GM19043 (cell line): Measurements from ENCODE around the gene DENND1B.
"Not testable (repeated sequence)": the region's sequence is repeated elsewhere in the genome, so short reads cannot be mapped to it uniquely, and the experiment has no call there.

Experiments
- ATAC-seq: cut with Tn5 transposase; IDR thresholded peaks from one replicate; pipeline ENCODE4 v1.9.1; 2021; ENCODE audit warnings: low read depth; ENCODE audit not compliant: unreplicated experiment

DENND1B gene

GRCh38 chr1:197745911-197746310 lies 29.4 kb downstream of the DENND1B start:
- ATAC-seq = no peak

- no peak for ATAC-seq
Observed at GRCh38 chr1:197744979-197745378, 30.3 kb downstream of the DENND1B start.

DNA sequence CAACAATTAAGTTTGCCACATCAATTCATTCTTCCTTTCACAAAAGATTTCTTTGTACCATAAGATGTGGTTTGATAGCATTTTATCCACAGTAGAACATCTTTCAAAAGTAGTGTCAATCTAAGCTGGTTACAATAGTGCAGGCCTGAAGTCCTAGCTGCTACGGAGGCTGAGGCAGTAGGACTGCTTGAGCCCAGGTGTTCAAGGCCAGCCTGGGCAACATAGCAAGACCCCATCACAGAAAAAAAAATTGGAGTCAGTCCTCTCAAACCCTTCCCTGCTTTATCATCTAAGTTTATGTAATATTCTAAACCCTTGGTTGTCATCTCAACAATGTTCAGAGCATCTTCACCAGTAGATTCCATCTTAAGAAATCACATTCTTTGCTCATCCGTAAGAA lies 31.7 kb downstream of the DENND1B start:
- no peak for ATAC-seq

GRCh38 chr1:197740992-197741391 lies 34.3 kb downstream of the DENND1B start:
- ATAC-seq = no peak

DNA sequence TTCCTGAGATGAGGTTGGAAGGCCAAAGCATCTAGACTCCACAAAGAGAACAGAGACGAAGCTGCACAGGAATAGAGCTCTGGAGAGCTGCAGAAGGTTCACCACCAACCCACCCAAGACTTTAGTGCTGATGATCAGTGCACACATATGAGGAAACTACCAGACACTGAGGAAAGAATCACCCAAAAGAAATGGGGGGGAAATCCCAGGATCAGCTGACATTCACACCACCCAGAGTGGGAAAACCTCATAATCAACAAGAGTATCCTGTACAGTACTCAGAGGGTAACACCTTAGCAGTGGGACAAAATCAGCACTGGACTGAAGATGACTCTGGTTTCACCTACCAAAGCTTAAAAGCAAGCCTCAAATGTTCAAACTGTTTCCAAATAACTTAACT lies 36.4 kb downstream of the DENND1B start:
- ATAC-seq = no peak

- ATAC-seq = no peak
Observed at GRCh38 chr1:197737916-197738315, 37.4 kb downstream of the DENND1B start.

GRCh38 chr1:197736685-197737084 lies 38.6 kb downstream of the DENND1B start:
- ATAC-seq = no peak

DNA sequence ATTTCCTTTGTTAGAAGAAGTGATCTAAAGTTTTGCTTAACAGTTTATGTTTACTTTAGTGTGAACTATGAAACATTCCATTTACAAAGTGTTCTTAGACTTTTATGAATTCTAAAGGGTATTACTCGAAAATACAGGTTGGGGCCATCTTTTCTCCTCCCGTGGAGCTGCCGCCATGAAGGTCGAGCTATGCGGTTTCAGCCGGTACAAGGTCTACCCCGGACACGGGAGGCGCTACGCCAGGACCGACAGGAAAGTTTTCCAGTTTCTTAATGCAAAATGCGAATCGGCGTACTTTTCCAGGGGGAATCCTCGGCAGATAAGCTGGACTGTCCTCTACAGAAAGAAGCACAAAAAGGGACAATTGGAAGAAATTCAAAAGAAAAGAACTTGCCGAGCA lies 39.8 kb downstream of the DENND1B start:
- ATAC-seq = no peak

- no peak for ATAC-seq
Observed at GRCh38 chr1:197733324-197733723, 42.0 kb downstream of the DENND1B start.

DNA sequence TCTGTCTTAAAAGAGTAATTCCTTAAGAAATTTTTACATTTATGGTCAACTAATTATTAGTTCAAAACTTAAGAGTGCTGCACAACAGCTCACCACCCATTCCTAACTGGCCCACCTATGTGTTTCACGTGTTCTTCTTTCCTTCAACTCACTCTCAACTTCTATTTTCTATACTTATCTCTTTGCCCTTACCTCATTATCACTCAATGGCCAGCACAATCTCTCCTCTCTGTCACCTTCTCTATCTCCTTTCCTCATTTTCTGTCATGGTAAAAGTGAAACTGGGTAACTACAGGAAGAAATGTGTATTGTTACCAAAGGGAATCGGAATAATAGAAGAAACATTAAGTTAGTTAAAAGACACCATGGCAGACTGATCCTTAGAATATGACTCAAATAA lies 43.1 kb downstream of the DENND1B start:
- ATAC-seq = no peak

DNA sequence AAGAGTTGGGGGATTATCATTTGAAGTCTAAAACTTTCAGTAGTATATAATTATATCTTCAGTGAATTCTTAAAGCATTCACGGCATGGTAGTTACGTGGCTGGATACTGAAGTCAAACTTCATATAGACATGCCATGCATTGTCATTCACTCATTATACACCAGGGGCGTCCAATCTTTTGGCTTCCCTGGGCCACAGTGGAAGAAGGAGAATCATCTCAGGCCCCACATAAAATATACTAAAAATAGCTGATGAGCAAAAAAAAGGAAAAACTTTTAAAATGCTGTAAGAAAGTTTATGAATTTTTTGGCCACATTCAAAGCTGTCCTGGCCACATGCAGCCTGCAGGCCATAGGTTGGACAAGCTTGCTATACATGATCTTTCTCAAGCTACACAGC lies 43.8 kb downstream of the DENND1B start:
- no peak for ATAC-seq

DNA sequence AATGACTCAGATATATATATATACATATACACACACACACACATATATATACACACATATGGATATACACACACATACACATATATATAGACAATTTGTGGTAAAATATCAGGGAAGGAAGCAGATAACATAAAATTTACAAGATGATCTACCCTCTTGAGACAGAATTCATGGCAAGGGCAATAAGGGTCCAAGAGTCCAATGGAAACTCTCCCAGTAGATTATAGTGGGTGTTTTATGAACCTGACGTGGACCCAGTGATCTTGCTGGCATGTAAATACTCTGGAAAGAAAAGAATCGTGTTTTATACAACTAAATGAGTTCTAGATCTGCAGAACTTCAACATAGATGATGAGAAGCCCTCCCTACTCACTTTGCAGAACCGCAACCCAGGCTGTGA lies 49.3 kb downstream of the DENND1B start:
- no peak for ATAC-seq

- ATAC-seq = no peak
Observed at GRCh38 chr1:197725044-197725443, 50.2 kb downstream of the DENND1B start.

- no peak for ATAC-seq
Observed at GRCh38 chr1:197715806-197716205, 59.5 kb downstream of the DENND1B start.

GRCh38 chr1:197706601-197707000 lies 68.7 kb downstream of the DENND1B start:
- no peak for ATAC-seq

- ATAC-seq = no peak
Observed at GRCh38 chr1:197705941-197706340, 69.3 kb downstream of the DENND1B start.

- not testable (repeated sequence) for ATAC-seq
Observed at GRCh38 chr1:197700688-197701087, 74.6 kb downstream of the DENND1B start.

GRCh38 chr1:197696372-197696771 lies 78.9 kb downstream of the DENND1B start:
- ATAC-seq = no peak

DNA sequence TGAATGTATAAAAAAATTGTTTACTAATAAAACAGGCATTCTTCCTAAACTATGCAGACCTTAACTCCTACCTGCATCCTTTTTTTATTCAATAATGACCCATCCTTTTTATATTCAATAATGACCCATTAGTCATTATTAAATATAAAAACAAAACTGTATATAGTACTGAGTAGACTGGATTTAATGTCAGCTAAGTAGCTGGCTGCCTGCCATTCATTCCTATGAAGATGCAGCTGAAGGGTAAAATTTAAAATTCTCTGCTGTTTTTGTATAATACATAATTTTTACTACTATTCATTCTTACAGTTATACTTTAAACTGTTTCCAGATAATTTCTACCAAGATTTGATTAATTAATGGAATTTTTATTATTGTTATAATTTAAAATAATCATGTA lies 79.3 kb downstream of the DENND1B start:
- no peak for ATAC-seq

DNA sequence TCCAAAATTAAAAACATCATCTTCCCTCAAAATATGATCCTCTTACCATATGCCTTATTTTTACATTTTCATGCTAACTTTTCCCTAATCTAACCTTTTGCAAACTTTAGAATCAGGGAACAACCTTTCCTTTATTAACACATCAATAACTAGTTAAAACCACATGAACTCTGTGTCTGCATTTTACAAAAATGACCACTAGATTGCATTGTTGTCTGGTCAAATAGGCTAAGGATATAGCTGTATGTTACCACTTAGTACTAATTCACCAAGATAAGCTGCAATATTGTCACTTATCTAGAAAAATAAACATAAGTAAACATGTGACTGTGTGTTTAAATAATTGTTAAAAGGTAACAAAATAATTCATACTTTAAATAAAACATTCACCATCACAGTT lies 82.3 kb downstream of the DENND1B start:
- no peak for ATAC-seq

GRCh38 chr1:197691816-197692215 lies 83.5 kb downstream of the DENND1B start:
- ATAC-seq = no peak

- no peak for ATAC-seq
Observed at GRCh38 chr1:197690074-197690473, 85.2 kb downstream of the DENND1B start.

DNA sequence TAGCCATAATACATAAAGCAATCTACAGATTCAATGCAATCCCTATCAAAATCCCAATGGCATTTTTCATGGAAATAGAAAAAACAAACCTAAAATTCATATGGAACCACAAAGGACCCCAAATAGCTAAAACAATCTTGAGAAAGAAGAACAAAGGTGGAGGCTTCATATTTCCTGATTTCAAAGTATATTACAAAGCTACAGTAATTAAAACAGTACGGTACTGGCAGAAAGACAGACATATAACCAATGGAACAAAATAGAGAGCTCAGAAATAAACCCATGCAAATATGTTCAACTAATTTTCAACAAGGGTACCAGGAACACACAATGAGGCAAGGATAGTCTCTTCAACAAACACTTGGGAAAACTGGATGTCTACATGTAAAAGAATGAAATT lies 87.0 kb downstream of the DENND1B start:
- ATAC-seq = no peak
